OCI-LY7 (cell line): ENCODE measurements around the gene STMP1. TPM values are rescaled to one million over a fixed set of nuclear protein-coding genes. Genes with fewer than 3 reads are reported as not detected.

Source experiments
- BruUV-seq: library from RNA; stranded (reverse); fragments of 400-500 nt; replicated peaks from 2 replicates; lab custom pipeline; 2021; lab: Mats Ljungman, UMichigan
- CTCF ChIA-PET: fragments of 300-600 bp; sonication (Branson Sonifier 250); formaldehyde crosslinking; loops from one replicate; lab custom pipeline; 2022; ENCODE audit warnings: antibody characterized with exemption; ENCODE audit not compliant: unreplicated experiment; lab: Charles Lee
- POLR2A ChIA-PET: fragments of 300-600 bp; sonication (Branson Sonifier 250); formaldehyde crosslinking; loops from one replicate; lab custom pipeline; 2022; ENCODE audit warnings: antibody characterized with exemption; lab: Charles Lee
- DNase-seq: peaks from one replicate; pipeline ENCODE4 v3.0.0-alpha.2; 2015; ENCODE audit warnings: low spot score
- H2AFZ ChIP-seq: fragments of 200-600 bp; sonication (generic), shearing (Covaris generic); 2 replicates; pipeline ENCODE4 v1.6.1; 2014; ENCODE audit warnings: mild to moderate bottlenecking, antibody characterized with exemption, low read length, moderate library complexity
- H3K27ac ChIP-seq: fragments of 200-600 bp; sonication (generic); 2 replicates; pipeline ENCODE4 v1.5.1; 2014; ENCODE audit warnings: mixed run types, low read depth, mild to moderate bottlenecking, moderate library complexity, low read length, inconsistent platforms; ENCODE audit not compliant: poor library complexity, severe bottlenecking
- H3K36me3 ChIP-seq: fragments of 200-600 bp; sonication (generic); 2 replicates; pipeline ENCODE4 v1.6.1; 2014; ENCODE audit warnings: mild to moderate bottlenecking, antibody characterized with exemption, low read length, moderate library complexity, mixed read lengths; ENCODE audit not compliant: insufficient read depth
- H3K4me1 ChIP-seq: fragments of 200-600 bp; sonication (generic); 2 replicates; pipeline ENCODE4 v1.5.1; 2014; ENCODE audit warnings: mild to moderate bottlenecking, low read length; ENCODE audit not compliant: insufficient read depth, poor library complexity, severe bottlenecking
- H3K4me2 ChIP-seq: fragments of 200-600 bp; sonication (generic); 2 replicates; pipeline ENCODE4 v1.6.1; 2014; ENCODE audit warnings: mild to moderate bottlenecking, low read length
- H3K4me3 ChIP-seq: fragments of 200-600 bp; sonication (generic); 2 replicates; pipeline ENCODE4 v1.5.1; 2014; ENCODE audit warnings: mild to moderate bottlenecking, low read depth, low read length; ENCODE audit not compliant: poor library complexity, severe bottlenecking
- H3K79me2 ChIP-seq: fragments of 200-600 bp; sonication (generic); 2 replicates; pipeline ENCODE4 v1.6.1; 2016; ENCODE audit warnings: low read depth, mild to moderate bottlenecking, low read length, moderate library complexity, mixed read lengths; ENCODE audit not compliant: insufficient read depth
- H3K9me2 ChIP-seq: fragments of 200-600 bp; sonication (generic); 2 replicates; pipeline ENCODE4 v1.6.1; 2016; ENCODE audit warnings: mild to moderate bottlenecking, low read length, mixed read lengths; ENCODE audit not compliant: insufficient read depth
- H3K9me3 ChIP-seq: fragments of 200-600 bp; sonication (generic); 2 replicates; pipeline ENCODE4 v1.6.1; 2014; ENCODE audit warnings: mild to moderate bottlenecking, mixed run types, low read length, mixed read lengths
- H4K20me1 ChIP-seq: fragments of 200-600 bp; sonication (generic); 2 replicates; pipeline ENCODE4 v1.6.1; 2014; ENCODE audit warnings: mild to moderate bottlenecking, antibody characterized with exemption, low read length, moderate library complexity, mixed read lengths; ENCODE audit not compliant: insufficient read depth
- EZH2phosphoT487 ChIP-seq: fragments of 200-600 bp; sonication (generic); IDR thresholded peaks from 2 replicates; pipeline ENCODE4 v1.6.1; 2018; ENCODE audit warnings: low read depth, borderline replicate concordance, mild to moderate bottlenecking, mixed run types, antibody characterized with exemption, low read length, moderate library complexity, mixed read lengths
- intact Hi-C: fragments of 100-400 bp; cut with micrococcal nuclease; formaldehyde crosslinking; loops from one replicate; pipeline ENCODE4 v1.10.0; 2022; ENCODE audit not compliant: unreplicated experiment
- total RNA-seq, 2 experiments: library from RNA; depleted of rRNA in 1 of 2; stranded (reverse); fragments of >200 nt in 1 of 2; shearing (Covaris generic) in 1 of 2; gene quantifications; 2 replicates each; pipeline ENCODE4 v1.2.3, GENCODE V29; 2014 to 2022
- TF ChIP-seq, protein P1 (sequence below): fragments of 200-600 bp; sonication (generic); conservative IDR thresholded peaks from 2 replicates; pipeline ENCODE4 v1.5.1; 2014; ENCODE audit warnings: mild to moderate bottlenecking, antibody characterized with exemption, low read length, moderate library complexity, mixed read lengths

The STMP1 gene
- total RNA-seq, 2 experiments from 2014 or later = 7.4 to 24.4 TPM

DNA sequence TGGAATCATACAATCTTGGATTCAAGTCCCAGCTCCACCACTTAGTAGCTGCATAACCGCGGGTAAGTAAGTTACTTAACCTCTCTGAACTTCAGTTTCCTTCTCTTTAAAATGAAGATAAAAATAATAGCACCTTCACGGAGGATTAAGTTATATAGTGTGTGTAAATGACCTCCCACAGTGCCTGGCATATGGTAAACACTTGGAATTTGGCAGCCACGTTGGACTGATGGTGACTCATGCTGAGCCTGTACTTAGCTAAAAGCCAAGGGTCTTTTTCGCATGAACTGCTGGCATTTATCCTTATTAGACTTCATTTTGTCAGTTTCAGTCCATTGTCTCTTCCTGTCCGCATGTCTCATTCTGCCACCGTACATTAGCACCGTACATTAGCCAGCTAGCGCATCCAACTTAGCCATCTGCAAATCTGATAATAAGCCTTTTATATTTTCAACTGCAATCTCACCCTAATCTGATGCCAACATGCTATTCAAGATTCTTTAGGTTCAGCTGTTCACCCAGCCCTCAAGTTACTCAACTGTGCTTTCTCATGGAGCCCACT is 54.4 kb downstream of the STMP1 start:
- ChIA-PET POLR2A (no interaction called here), CTCF (no interaction called here)
- H3K36me3 ChIP-seq = no peaks in the 10 kb centered on the region
- no peak overlapping the region for H3K4me3 ChIP-seq
- intact Hi-C loops = no loop called here
- no peak overlapping the region for H3K27ac ChIP-seq
- no peak for DNase-seq
- H3K4me2 ChIP-seq = no peak overlapping the region
- H4K20me1 ChIP-seq = no peaks in the 10 kb centered on the region
- BruUV-seq = no TSS peak
- no peaks in the 10 kb centered on the region for H3K79me2 ChIP-seq
- H3K9me2 ChIP-seq = no peaks in the 10 kb centered on the region
- no peaks in the 10 kb centered on the region for H3K4me1 ChIP-seq
- TF ChIP-seq, protein P1, sequence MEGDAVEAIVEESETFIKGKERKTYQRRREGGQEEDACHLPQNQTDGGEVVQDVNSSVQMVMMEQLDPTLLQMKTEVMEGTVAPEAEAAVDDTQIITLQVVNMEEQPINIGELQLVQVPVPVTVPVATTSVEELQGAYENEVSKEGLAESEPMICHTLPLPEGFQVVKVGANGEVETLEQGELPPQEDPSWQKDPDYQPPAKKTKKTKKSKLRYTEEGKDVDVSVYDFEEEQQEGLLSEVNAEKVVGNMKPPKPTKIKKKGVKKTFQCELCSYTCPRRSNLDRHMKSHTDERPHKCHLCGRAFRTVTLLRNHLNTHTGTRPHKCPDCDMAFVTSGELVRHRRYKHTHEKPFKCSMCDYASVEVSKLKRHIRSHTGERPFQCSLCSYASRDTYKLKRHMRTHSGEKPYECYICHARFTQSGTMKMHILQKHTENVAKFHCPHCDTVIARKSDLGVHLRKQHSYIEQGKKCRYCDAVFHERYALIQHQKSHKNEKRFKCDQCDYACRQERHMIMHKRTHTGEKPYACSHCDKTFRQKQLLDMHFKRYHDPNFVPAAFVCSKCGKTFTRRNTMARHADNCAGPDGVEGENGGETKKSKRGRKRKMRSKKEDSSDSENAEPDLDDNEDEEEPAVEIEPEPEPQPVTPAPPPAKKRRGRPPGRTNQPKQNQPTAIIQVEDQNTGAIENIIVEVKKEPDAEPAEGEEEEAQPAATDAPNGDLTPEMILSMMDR = no peak
- no peak for TF ChIP-seq EZH2phosphoT487
- H3K9me3 ChIP-seq = no peaks in the 10 kb centered on the region
- no peak overlapping the region for H2AFZ ChIP-seq

GRCh38 chr7:135717693-135718092 is 55.4 kb downstream of the STMP1 start:
- intact Hi-C loops = no loop called here
- POLR2A ChIA-PET = no interaction called here

GRCh38 chr7:135718219-135718618 is 55.9 kb downstream of the STMP1 start:
- Histone ChIP-seq H3K4me2 (no peak overlapping the region), H3K27ac (no peak overlapping the region), H2AFZ (no peak overlapping the region), H3K79me2 (no peaks in the 10 kb centered on the region), H3K4me1 (no peaks in the 10 kb centered on the region), H3K4me3 (no peak overlapping the region), H3K9me3 (no peaks in the 10 kb centered on the region), H4K20me1 (no peaks in the 10 kb centered on the region), H3K9me2 (no peaks in the 10 kb centered on the region), H3K36me3 (no peaks in the 10 kb centered on the region)
- CTCF ChIA-PET = no interaction called here
- intact Hi-C loops = no loop called here
- TF ChIP-seq EZH2phosphoT487 = no peak
- TF ChIP-seq, protein P1 = no peak
- no peak for DNase-seq
- POLR2A ChIA-PET = no interaction called here
- BruUV-seq = no TSS peak

More at GRCh38 chr7:135717693-135718092, 55.4 kb downstream of the STMP1 start:
- TF ChIP-seq, protein P1 = no peak
- TF ChIP-seq EZH2phosphoT487 = no peak
- H3K4me1 ChIP-seq = no peaks in the 10 kb centered on the region
- H3K9me2 ChIP-seq = no peaks in the 10 kb centered on the region
- no peak overlapping the region for H2AFZ ChIP-seq
- BruUV-seq = no TSS peak
- no peaks in the 10 kb centered on the region for H3K79me2 ChIP-seq
- H3K9me3 ChIP-seq = no peaks in the 10 kb centered on the region
- H3K4me2 ChIP-seq = no peak overlapping the region
- no peaks in the 10 kb centered on the region for H4K20me1 ChIP-seq
- H3K4me3 ChIP-seq = no peak overlapping the region
- CTCF ChIA-PET = no interaction called here
- H3K36me3 ChIP-seq = no peaks in the 10 kb centered on the region
- H3K27ac ChIP-seq = no peak overlapping the region
- DNase-seq = no peak
